OCI-LY3 (cell line): ENCODE measurements around the gene SH3GL1.

Experiments
- CTCF ChIP-seq: fragments of 200-600, 300-600 bp; sonication (generic); IDR thresholded peaks from 2 replicates; pipeline ENCODE4 v1.5.1; 2014; ENCODE audit warnings: antibody characterized with exemption, low read length, low read depth
- EZH2phosphoT487 ChIP-seq: fragments of 200-600 bp; shearing (Covaris generic); IDR thresholded peaks from 2 replicates; pipeline ENCODE4 v1.6.1; 2018; ENCODE audit warnings: antibody characterized with exemption, mixed run types, low read depth

- TF ChIP-seq CTCF (no peak), EZH2phosphoT487 (no peak)
These were observed 73.5 kb downstream of the SH3GL1 start for GRCh38 chr19:4326837-4327251.
